Measurements from ENCODE around the gene CFAP77. TPM values are rescaled to one million over a fixed set of nuclear protein-coding genes. Genes with fewer than 3 reads are reported as not detected.
"Not testable (repeated sequence)": the region's sequence is repeated elsewhere in the genome, so short reads cannot be mapped to it uniquely, and the experiment has no call there.

Gene CFAP77
- total RNA-seq, 4 donors from 2014 or later: not detected

GRCh38 chr9:132367613-132368313 lies 42.2 kb upstream of the CFAP77 start:
- Histone ChIP-seq H3K4me1 (peaks cover 0 to 3% (median 0%) of the 10 kb centered on the region in 4 donors), H3K9me3 (no peaks in the 10 kb centered on the region), H3K27ac (replicated peaks in 1 of 4) (no peak overlapping the region), H3K4me3 (no peak overlapping the region), H3K36me3 (no peaks in the 10 kb centered on the region), H3K27me3 (no peaks in the 10 kb centered on the region)
- WGBS: 78% methylated on average over 13 of the region's 13 CpGs
- TF ChIP-seq POLR2AphosphoS5 (IDR thresholded peaks at IDR 0.05): no peak
- no peak for TF ChIP-seq POLR2A (IDR thresholded peaks at IDR 0.05; ENCODE audit: low read depth)
- no peak for TF ChIP-seq EP300 (IDR thresholded peaks at IDR 0.05)
- TF ChIP-seq CTCF (IDR thresholded peaks at IDR 0.05): no peak
- intact Hi-C loops (cut with DNase I): no loop called here
- no peak for DNase-seq (ENCODE audit: extremely low spot score)

- peaks cover 0 to 11% (median 4%) of the 10 kb centered on the region in 4 donors for H3K4me1 ChIP-seq
- no peaks in the 10 kb centered on the region for H3K9me3 ChIP-seq
- intact Hi-C loops (cut with DNase I): no loop called here
- DNase-seq (ENCODE audit: extremely low spot score): no peak
- no peak overlapping the region for H3K27ac ChIP-seq (replicated peaks in 1 of 4)
- WGBS: 85% methylated on average over 4 of the region's 4 CpGs
- no peaks in the 10 kb centered on the region for H3K27me3 ChIP-seq
- no peak overlapping the region for H3K4me3 ChIP-seq
- TF ChIP-seq POLR2A (IDR thresholded peaks at IDR 0.05; ENCODE audit: low read depth) (no peak), EP300 (IDR thresholded peaks at IDR 0.05) (no peak), CTCF (IDR thresholded peaks at IDR 0.05) (no peak), POLR2AphosphoS5 (IDR thresholded peaks at IDR 0.05) (no peak)
- H3K36me3 ChIP-seq: peaks cover 0 to 1% (median 0%) of the 10 kb centered on the region in 4 donors
Observed at GRCh38 chr9:132369421-132369820, 40.6 kb upstream of the CFAP77 start.

- Histone ChIP-seq H3K36me3 (peaks cover 0 to 13% (median 6%) of the 10 kb centered on the region in 4 donors), H3K27ac (replicated peaks in 1 of 4) (no peak overlapping the region), H3K9me3 (no peaks in the 10 kb centered on the region), H3K4me1 (peaks cover 0 to 11% (median 4%) of the 10 kb centered on the region in 4 donors), H3K4me3 (no peak overlapping the region), H3K27me3 (no peaks in the 10 kb centered on the region)
- DNase-seq (ENCODE audit: extremely low spot score): no peak
- intact Hi-C loops (cut with DNase I): no loop called here
- 94% methylated on average over 4 of the region's 4 CpGs for WGBS
- TF ChIP-seq POLR2A (IDR thresholded peaks at IDR 0.05; ENCODE audit: low read depth) (no peak), POLR2AphosphoS5 (IDR thresholded peaks at IDR 0.05) (no peak), CTCF (IDR thresholded peaks at IDR 0.05) (no peak), EP300 (IDR thresholded peaks at IDR 0.05) (no peak)
Observed at GRCh38 chr9:132370592-132370991, 39.4 kb upstream of the CFAP77 start.

GRCh38 chr9:132372177-132373095 lies 37.6 kb upstream of the CFAP77 start:
- DNase-seq (ENCODE audit: extremely low spot score): no peak
- TF ChIP-seq EP300 (IDR thresholded peaks at IDR 0.05) (no peak), POLR2AphosphoS5 (IDR thresholded peaks at IDR 0.05) (peak; percentile 48 to 63)

GRCh38 chr9:132377769-132378168 lies 32.2 kb upstream of the CFAP77 start:
- H3K27me3 ChIP-seq; H3K9me3 ChIP-seq; H3K4me3 ChIP-seq; H3K27ac ChIP-seq (replicated peaks in 1 of 4); H3K4me1 ChIP-seq; DNase-seq (ENCODE audit: extremely low spot score); intact Hi-C loops (cut with DNase I): not testable (repeated sequence)
- peaks cover 16 to 82% (median 68%) of the 10 kb centered on the region in 4 donors for H3K36me3 ChIP-seq
- 88% methylated on average over 2 of the region's 2 CpGs for WGBS

More at GRCh38 chr9:132372177-132373095, 37.6 kb upstream of the CFAP77 start:
- Histone ChIP-seq H3K36me3 (peaks cover 0 to 31% (median 25%) of the 10 kb centered on the region in 4 donors), H3K4me3 (no peak overlapping the region), H3K27me3 (no peaks in the 10 kb centered on the region), H3K4me1 (peaks cover 0 to 11% (median 4%) of the 10 kb centered on the region in 4 donors), H3K9me3 (no peaks in the 10 kb centered on the region), H3K27ac (replicated peaks in 1 of 4) (peak overlapping the region; percentile 38 to 68 (median 46))
- intact Hi-C loops (cut with DNase I): no loop called here
- 65% methylated on average over 14 of the region's 14 CpGs for WGBS

GRCh38 chr9:132378416-132378815 lies 31.6 kb upstream of the CFAP77 start:
- H3K9me3 ChIP-seq; H3K27ac ChIP-seq (replicated peaks in 1 of 4); intact Hi-C loops (cut with DNase I); DNase-seq (ENCODE audit: extremely low spot score); H3K4me1 ChIP-seq; H3K4me3 ChIP-seq; H3K27me3 ChIP-seq: not testable (repeated sequence)
- 90% methylated on average over 3 of the region's 3 CpGs for WGBS
- peaks cover 16 to 88% (median 72%) of the 10 kb centered on the region in 4 donors for H3K36me3 ChIP-seq
